Liver (tissue), 9 donors: Measurements from ENCODE around the gene PTPRN2. TPM values are rescaled to one million over a fixed set of nuclear protein-coding genes. Genes with fewer than 3 reads are reported as not detected.
"Not testable (repeated sequence)": the region's sequence is repeated elsewhere in the genome, so short reads cannot be mapped to it uniquely, and the experiment has no call there.

Experiments
- DNase-seq: peaks from one replicate; pipeline ENCODE4 v3.0.0-alpha.2; 2017; ENCODE audit warnings: low spot score
- H3K27ac ChIP-seq, 2 donors: one replicate each; pipeline ENCODE4 v1.7.0; 2013; ENCODE audit warnings: inconsistent platforms in 2 of 2, low read length in 2 of 2, control low read depth in 1 of 2, low read depth in 1 of 2, mild to moderate bottlenecking in 1 of 2
- H3K27me3 ChIP-seq, 4 donors: one replicate each; pipeline versions ENCODE4 v1.6.1 to v1.7.0; 2013; ENCODE audit warnings: low read length in 3 of 4, inconsistent platforms in 1 of 4, mild to moderate bottlenecking in 1 of 4, moderate library complexity in 1 of 4; ENCODE audit not compliant: control insufficient read depth in 4 of 4, insufficient read depth in 4 of 4
- H3K36me3 ChIP-seq, 4 donors: one replicate each; pipeline versions ENCODE4 v1.6.1 to v1.7.0; 2013; ENCODE audit warnings: low read length in 3 of 4, mild to moderate bottlenecking in 3 of 4, low read depth in 1 of 4, moderate library complexity in 1 of 4; ENCODE audit not compliant: control insufficient read depth in 4 of 4, insufficient read depth in 3 of 4
- H3K4me1 ChIP-seq, 4 donors: one replicate each; pipeline versions ENCODE4 v1.6.1 to v1.7.0; 2013; ENCODE audit warnings: low read length in 3 of 4, mild to moderate bottlenecking in 3 of 4, moderate library complexity in 1 of 4; ENCODE audit not compliant: control insufficient read depth in 4 of 4, insufficient read depth in 4 of 4
- H3K4me3 ChIP-seq, 3 donors: one replicate each; pipeline versions ENCODE4 v1.6.1 to v1.7.0; 2013; ENCODE audit warnings: low read length in 3 of 3, control low read depth in 1 of 3, low read depth in 1 of 3, mild to moderate bottlenecking in 1 of 3
- H3K9ac ChIP-seq, 2 donors: one replicate each; pipeline ENCODE4 v1.7.0; 2013; ENCODE audit warnings: low read length in 2 of 2, mild to moderate bottlenecking in 2 of 2, moderate library complexity in 2 of 2, control low read depth in 1 of 2, low read depth in 1 of 2
- H3K9me3 ChIP-seq, 4 donors: one replicate each; pipeline versions ENCODE4 v1.6.1 to v1.7.0; 2013; ENCODE audit warnings: low read length in 3 of 4; ENCODE audit not compliant: control insufficient read depth in 4 of 4
- CTCF ChIP-seq: fragments of 150-350 bp; IDR thresholded peaks from 2 replicates; pipeline ENCODE4 v1.5.1; 2017; ENCODE audit warnings: improper control_type of control experiment, low read depth, low read length; ENCODE audit not compliant: missing input control
- FOXA1 ChIP-seq: IDR thresholded peaks from 2 replicates; pipeline ENCODE4 v1.6.1; 2016; ENCODE audit warnings: antibody characterized with exemption
- HNF4A ChIP-seq, 2 donors: conservative IDR thresholded peaks; 2 replicates each; pipeline ENCODE4 v1.6.1; 2016; ENCODE audit warnings: antibody characterized with exemption in 2 of 2, mild to moderate bottlenecking in 2 of 2
- JUND ChIP-seq, 2 donors: IDR thresholded peaks; 2 replicates each; pipeline ENCODE4 v1.6.1; 2016; ENCODE audit warnings: antibody characterized with exemption in 2 of 2
- REST ChIP-seq: IDR thresholded peaks from 2 replicates; pipeline ENCODE4 v1.6.1; 2016; ENCODE audit warnings: antibody characterized with exemption, mild to moderate bottlenecking
- RXRA ChIP-seq, 2 donors: IDR thresholded peaks; 2 replicates each; pipeline ENCODE4 v1.6.1; 2017 to 2018; ENCODE audit warnings: antibody characterized with exemption in 2 of 2, mild to moderate bottlenecking in 1 of 2
- SP1 ChIP-seq: IDR thresholded peaks from 2 replicates; pipeline ENCODE4 v1.6.1; 2018; ENCODE audit warnings: antibody characterized with exemption, mild to moderate bottlenecking
- TAF1 ChIP-seq: conservative IDR thresholded peaks from 2 replicates; pipeline ENCODE4 v1.6.1; 2016; ENCODE audit warnings: antibody characterized with exemption, mild to moderate bottlenecking
- WGBS: extraction: QIAGEN DNeasy Blood & Tissue Kit; methylation state at CpG from one replicate; pipeline ENCODE4 v1.1.7; 2013; 5-methylcytosine and 5-hydroxymethylcytosine counted together
- polyA plus RNA-seq, 2 donors: library from polyadenylated mRNA; stranded (reverse) in 1 of 2; unstranded in 1 of 2; fragments of 200-250 nt in 1 of 2; fragments of >200 nt in 1 of 2; fragmentation: Nextera tagmentation in 1 of 2; extraction: Ambion mirVana in 1 of 2; gene quantifications; one replicate each; pipeline versions ENCODE4 v1.2.1 to v1.2.3, GENCODE V29; 2013 to 2015
- total RNA-seq, 2 donors: library from RNA; depleted of rRNA; stranded (reverse); fragments of >200 nt; gene quantifications; one replicate each; pipeline ENCODE4 v1.2.3, GENCODE V29; 2014
- donor health status: healthy.
- donor health status: healthy.
- donor health status: healthy.
- donor health status: healthy.
- donor health status: healthy.

PTPRN2 gene
- total and polyA plus RNA-seq, 4 donors, result 0.75 to 1.9 (median 1.1) TPM

- Histone ChIP-seq H3K27me3 (no peaks in the 10 kb centered on the region), H3K36me3 (no peaks in the 10 kb centered on the region), H3K27ac (no peak overlapping the region), H3K9me3 (no peaks in the 10 kb centered on the region), H3K9ac (no peak overlapping the region), H3K4me3 (no peak overlapping the region), H3K4me1 (no peaks in the 10 kb centered on the region)
- TF ChIP-seq SP1, result no peak
- no peak for TF ChIP-seq FOXA1
- no peak for TF ChIP-seq CTCF
- no peak for TF ChIP-seq RXRA (IDR thresholded peaks at IDR 0.05)
- TF ChIP-seq HNF4A (conservative IDR thresholded peaks at IDR 0.05), result no peak
- TF ChIP-seq TAF1, result no peak
- TF ChIP-seq REST, result no peak
- no peak for TF ChIP-seq JUND (IDR thresholded peaks at IDR 0.05)
- no peak for DNase-seq
- 85% methylated on average over 8 of the region's 8 CpGs for WGBS
Observed at GRCh38 chr7:157936976-157937375, 650.6 kb downstream of the PTPRN2 start.

- WGBS, result 82% methylated on average over 11 of the region's 11 CpGs
- H3K4me1 ChIP-seq, H3K4me3 ChIP-seq, H3K27me3 ChIP-seq, DNase-seq, H3K9me3 ChIP-seq, H3K27ac ChIP-seq, H3K36me3 ChIP-seq, H3K9ac ChIP-seq: not testable (repeated sequence)
Observed at GRCh38 chr7:157935721-157936120, 651.9 kb downstream of the PTPRN2 start.

GRCh38 chr7:157933219-157934155, 654.1 kb downstream of the PTPRN2 start:
- not testable (repeated sequence) for H3K27ac ChIP-seq, H3K36me3 ChIP-seq, H3K27me3 ChIP-seq, H3K4me3 ChIP-seq, H3K9ac ChIP-seq, H3K4me1 ChIP-seq, DNase-seq, H3K9me3 ChIP-seq
- WGBS, result 93% methylated on average over 6 of the region's 6 CpGs
